BLaER1 treated with 17β-estradiol and CSF1 and Interleukin-3, amounts not matched to agents 10 nM and 100 nM (cell line): ENCODE measurements around the gene PLA2G6.

Experiments used
- H3K27ac ChIP-seq, 11 experiments: shearing (Covaris generic); formaldehyde crosslinking; 2 replicates each; pipeline ENCODE4 v1.8.1; 2022
- H3K27me3 ChIP-seq, 11 experiments: shearing (Covaris generic); formaldehyde crosslinking; 2 replicates each; pipeline ENCODE4 v1.8.1; 2022
- H3K36me3 ChIP-seq, 11 experiments: shearing (Covaris generic); formaldehyde crosslinking; 2 replicates each; pipeline ENCODE4 v1.8.1; 2022
- H3K4me1 ChIP-seq, 10 experiments: shearing (Covaris generic); formaldehyde crosslinking; 2 replicates each; pipeline ENCODE4 v1.8.1; 2022
- H3K4me2 ChIP-seq, 11 experiments: shearing (Covaris generic); formaldehyde crosslinking; 2 replicates each; pipeline ENCODE4 v1.8.1; 2022
- H3K4me3 ChIP-seq, 10 experiments: shearing (Covaris generic); formaldehyde crosslinking; 2 replicates each; pipeline ENCODE4 v1.8.1; 2022
- H3K9ac ChIP-seq, 11 experiments: shearing (Covaris generic); formaldehyde crosslinking; 2 replicates each; pipeline ENCODE4 v1.8.1; 2022
- H3K9me3 ChIP-seq, 11 experiments: shearing (Covaris generic); formaldehyde crosslinking; replicated peaks in 1 of 11; 2 replicates each; pipeline ENCODE4 v1.8.1; 2022
- H4K20me1 ChIP-seq, 11 experiments: shearing (Covaris generic); formaldehyde crosslinking; 2 replicates each; pipeline ENCODE4 v1.8.1; 2022
- Cebpa-rat ChIP-seq, 11 experiments: shearing (Covaris generic); IDR thresholded peaks; 2 replicates each; pipeline ENCODE4 v1.8.1; 2022

PLA2G6 gene

GRCh38 chr22:38218661-38219622, 37.3 kb upstream of the PLA2G6 start:
- peaks cover 0 to 25% (median 2%) of the 10 kb centered on the region in 11 experiments; a peak in 10 of 22 replicates for H4K20me1 ChIP-seq
- H3K9me3 ChIP-seq: no peaks in the 10 kb centered on the region
- H3K36me3 ChIP-seq: peaks cover 7 to 42% (median 19%) of the 10 kb centered on the region in 11 experiments; a peak in 16 of 22 replicates
- peak overlapping the region; percentile 56 to 98 (median 82) for H3K4me2 ChIP-seq
- H3K27me3 ChIP-seq: no peaks in the 10 kb centered on the region
- H3K9ac ChIP-seq: peak overlapping the region; percentile 38 to 78 (median 56); a peak in 19 of 22 replicates
- H3K4me1 ChIP-seq: peaks cover 64 to 99% (median 86%) of the 10 kb centered on the region in 10 experiments
- H3K27ac ChIP-seq: peak overlapping the region; percentile 44 to 93 (median 69); a peak in 21 of 22 replicates
- peak overlapping the region in 2 of 10 experiments; percentile 17 to 39; a peak in 4 of 20 replicates for H3K4me3 ChIP-seq
- no peak for TF ChIP-seq Cebpa-rat (IDR thresholded peaks at IDR 0.05)

GRCh38 chr22:38215156-38216038, 33.8 kb upstream of the PLA2G6 start:
- 0 out of 20 replicates have a peak overlapping the region, but pooled peaks of 1 of the 10 experiments have one; percentile 52 for H3K4me3 ChIP-seq
- H3K27ac ChIP-seq: no peak overlapping the region; a peak in 2 of 22 replicates
- H3K4me2 ChIP-seq: peak overlapping the region; percentile 66 to 92 (median 74); a peak in 20 of 22 replicates
- no peak for TF ChIP-seq Cebpa-rat (IDR thresholded peaks at IDR 0.05)
- H4K20me1 ChIP-seq: peaks cover 4 to 40% (median 10%) of the 10 kb centered on the region in 11 experiments; a peak in 12 of 22 replicates
- peaks cover 0 to 45% (median 9%) of the 10 kb centered on the region in 11 experiments; a peak in 13 of 22 replicates for H3K36me3 ChIP-seq
- H3K4me1 ChIP-seq: peaks cover 41 to 99% (median 74%) of the 10 kb centered on the region in 10 experiments
- no peaks in the 10 kb centered on the region for H3K27me3 ChIP-seq
- H3K9ac ChIP-seq: peak overlapping the region in 5 of 11 experiments; percentile 12 to 44 (median 38); a peak in 3 of 22 replicates
- H3K9me3 ChIP-seq: no peaks in the 10 kb centered on the region

GRCh38 chr22:38214302-38215056, 32.8 kb upstream of the PLA2G6 start:
- peaks cover 31 to 99% (median 74%) of the 10 kb centered on the region in 10 experiments for H3K4me1 ChIP-seq
- peak overlapping the region in 8 of 11 experiments; percentile 26 to 55 (median 37); a peak in 14 of 22 replicates for H3K27ac ChIP-seq
- no peaks in the 10 kb centered on the region for H3K9me3 ChIP-seq
- peaks cover 0 to 49% (median 9%) of the 10 kb centered on the region in 11 experiments; a peak in 13 of 22 replicates for H3K36me3 ChIP-seq
- H3K4me2 ChIP-seq: peak overlapping the region; percentile 66 to 92 (median 74)
- no peaks in the 10 kb centered on the region for H3K27me3 ChIP-seq
- peak overlapping the region in 10 of 11 experiments; percentile 11 to 44 (median 40); a peak in 10 of 22 replicates for H3K9ac ChIP-seq
- peak overlapping the region in 8 of 10 experiments; percentile 4 to 52 (median 32); a peak in 8 of 20 replicates for H3K4me3 ChIP-seq
- peaks cover 4 to 50% (median 14%) of the 10 kb centered on the region in 11 experiments; a peak in 12 of 22 replicates for H4K20me1 ChIP-seq
- no peak for TF ChIP-seq Cebpa-rat (IDR thresholded peaks at IDR 0.05)

- H3K9me3 ChIP-seq: no peaks in the 10 kb centered on the region
- H3K9ac ChIP-seq: peak overlapping the region in 9 of 11 experiments; percentile 11 to 44 (median 41); a peak in 7 of 22 replicates
- no peak for TF ChIP-seq Cebpa-rat (IDR thresholded peaks at IDR 0.05)
- H3K36me3 ChIP-seq: peaks cover 0 to 49% (median 9%) of the 10 kb centered on the region in 11 experiments; a peak in 13 of 22 replicates
- H3K27me3 ChIP-seq: no peaks in the 10 kb centered on the region
- H3K27ac ChIP-seq: peak overlapping the region in 7 of 11 experiments; percentile 26 to 55 (median 43); a peak in 10 of 22 replicates
- peaks cover 4 to 55% (median 16%) of the 10 kb centered on the region in 11 experiments; a peak in 12 of 22 replicates for H4K20me1 ChIP-seq
- peak overlapping the region in 5 of 10 experiments; percentile 4 to 41 (median 28); a peak in 4 of 20 replicates for H3K4me3 ChIP-seq
- peaks cover 26 to 99% (median 72%) of the 10 kb centered on the region in 10 experiments for H3K4me1 ChIP-seq
- H3K4me2 ChIP-seq: peak overlapping the region; percentile 66 to 92 (median 74)
Measured at GRCh38 chr22:38213990-38214301, 32.3 kb upstream of the PLA2G6 start.

GRCh38 chr22:38213319-38213989, 31.8 kb upstream of the PLA2G6 start:
- Histone ChIP-seq H3K27ac (peak overlapping the region in 2 of 11 experiments; percentile 26 to 55; a peak in 3 of 22 replicates), H3K9me3 (no peaks in the 10 kb centered on the region), H3K9ac (0 out of 22 replicates have a peak overlapping the region, but pooled peaks of 1 of the 11 experiments have one; percentile 15), H3K4me3 (peak overlapping the region in 1 of 10 experiments; percentile 14; a peak in 2 of 20 replicates), H4K20me1 (peaks cover 4 to 60% (median 21%) of the 10 kb centered on the region in 11 experiments; a peak in 13 of 22 replicates), H3K4me2 (peak overlapping the region; percentile 66 to 92 (median 74); a peak in 21 of 22 replicates), H3K27me3 (no peaks in the 10 kb centered on the region), H3K4me1 (peaks cover 21 to 99% (median 70%) of the 10 kb centered on the region in 10 experiments), H3K36me3 (peaks cover 0 to 49% (median 9%) of the 10 kb centered on the region in 11 experiments; a peak in 13 of 22 replicates)
- no peak for TF ChIP-seq Cebpa-rat (IDR thresholded peaks at IDR 0.05)

- no peak overlapping the region for H3K4me3 ChIP-seq
- no peaks in the 10 kb centered on the region for H3K9me3 ChIP-seq
- H3K4me1 ChIP-seq: peaks cover 16 to 99% (median 65%) of the 10 kb centered on the region in 10 experiments
- 0 out of 22 replicates have a peak overlapping the region, but pooled peaks of 2 of the 11 experiments have one; percentile 6 to 26 for H3K27ac ChIP-seq
- peaks cover 4 to 70% (median 30%) of the 10 kb centered on the region in 11 experiments; a peak in 15 of 22 replicates for H4K20me1 ChIP-seq
- peak overlapping the region in 6 of 11 experiments; percentile 66 to 92 (median 81); a peak in 7 of 22 replicates for H3K4me2 ChIP-seq
- no peaks in the 10 kb centered on the region for H3K27me3 ChIP-seq
- TF ChIP-seq Cebpa-rat (IDR thresholded peaks at IDR 0.05): no peak
- peaks cover 0 to 49% (median 9%) of the 10 kb centered on the region in 11 experiments; a peak in 13 of 22 replicates for H3K36me3 ChIP-seq
- H3K9ac ChIP-seq: peak overlapping the region in 1 of 11 experiments; percentile 31; a peak in 1 of 22 replicates
Measured at GRCh38 chr22:38212442-38212841, 30.8 kb upstream of the PLA2G6 start.

- Histone ChIP-seq H3K9ac (no peak overlapping the region; a peak in 1 of 22 replicates), H3K36me3 (peaks cover 0 to 44% (median 8%) of the 10 kb centered on the region in 11 experiments; a peak in 13 of 22 replicates), H3K9me3 (no peaks in the 10 kb centered on the region), H3K27ac (no peak overlapping the region), H3K4me2 (peak overlapping the region in 3 of 11 experiments; percentile 87 to 92 (median 88); a peak in 6 of 22 replicates), H3K4me1 (peaks cover 16 to 100% (median 63%) of the 10 kb centered on the region in 10 experiments), H3K4me3 (no peak overlapping the region), H4K20me1 (peaks cover 4 to 79% (median 33%) of the 10 kb centered on the region in 11 experiments; a peak in 15 of 22 replicates), H3K27me3 (no peaks in the 10 kb centered on the region)
- TF ChIP-seq Cebpa-rat (IDR thresholded peaks at IDR 0.05): no peak
Measured at GRCh38 chr22:38211556-38211955, 29.9 kb upstream of the PLA2G6 start.
